ENCODE results near the gene AAMP.

- TF ChIP-seq CTCF (IDR thresholded peaks at IDR 0.05), result no peak
- TF ChIP-seq EP300 (IDR thresholded peaks at IDR 0.05), result no peak
- no peak for TF ChIP-seq POLR2A (IDR thresholded peaks at IDR 0.05)
Observed at GRCh38 chr2:218252509-218253231, 17.3 kb downstream of the AAMP start.

All from gastroesophageal sphincter (tissue), 3 donors.